ENCODE data around the gene ST8SIA3.

DNA sequence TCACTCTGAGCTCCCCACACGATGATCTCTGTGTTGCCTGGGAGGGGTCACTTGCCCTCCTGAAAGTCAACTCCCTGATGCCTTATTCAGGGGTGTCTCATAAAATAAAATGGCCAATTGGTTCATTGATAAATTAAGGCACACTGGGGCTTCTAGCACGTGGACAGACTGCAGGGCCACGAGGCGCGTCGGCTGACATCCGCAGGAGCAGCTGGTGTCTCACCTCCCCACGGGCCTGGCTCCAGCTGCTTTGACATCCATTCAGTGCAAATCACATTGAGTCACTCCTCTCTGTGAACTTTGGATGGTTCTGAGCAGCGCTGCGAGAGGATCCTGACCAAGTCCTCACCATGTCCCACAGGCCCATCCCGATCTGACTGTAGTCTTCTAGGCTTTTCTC lies 4.6 kb upstream of the ST8SIA3 start:
- TF ChIP-seq, protein P1, sequence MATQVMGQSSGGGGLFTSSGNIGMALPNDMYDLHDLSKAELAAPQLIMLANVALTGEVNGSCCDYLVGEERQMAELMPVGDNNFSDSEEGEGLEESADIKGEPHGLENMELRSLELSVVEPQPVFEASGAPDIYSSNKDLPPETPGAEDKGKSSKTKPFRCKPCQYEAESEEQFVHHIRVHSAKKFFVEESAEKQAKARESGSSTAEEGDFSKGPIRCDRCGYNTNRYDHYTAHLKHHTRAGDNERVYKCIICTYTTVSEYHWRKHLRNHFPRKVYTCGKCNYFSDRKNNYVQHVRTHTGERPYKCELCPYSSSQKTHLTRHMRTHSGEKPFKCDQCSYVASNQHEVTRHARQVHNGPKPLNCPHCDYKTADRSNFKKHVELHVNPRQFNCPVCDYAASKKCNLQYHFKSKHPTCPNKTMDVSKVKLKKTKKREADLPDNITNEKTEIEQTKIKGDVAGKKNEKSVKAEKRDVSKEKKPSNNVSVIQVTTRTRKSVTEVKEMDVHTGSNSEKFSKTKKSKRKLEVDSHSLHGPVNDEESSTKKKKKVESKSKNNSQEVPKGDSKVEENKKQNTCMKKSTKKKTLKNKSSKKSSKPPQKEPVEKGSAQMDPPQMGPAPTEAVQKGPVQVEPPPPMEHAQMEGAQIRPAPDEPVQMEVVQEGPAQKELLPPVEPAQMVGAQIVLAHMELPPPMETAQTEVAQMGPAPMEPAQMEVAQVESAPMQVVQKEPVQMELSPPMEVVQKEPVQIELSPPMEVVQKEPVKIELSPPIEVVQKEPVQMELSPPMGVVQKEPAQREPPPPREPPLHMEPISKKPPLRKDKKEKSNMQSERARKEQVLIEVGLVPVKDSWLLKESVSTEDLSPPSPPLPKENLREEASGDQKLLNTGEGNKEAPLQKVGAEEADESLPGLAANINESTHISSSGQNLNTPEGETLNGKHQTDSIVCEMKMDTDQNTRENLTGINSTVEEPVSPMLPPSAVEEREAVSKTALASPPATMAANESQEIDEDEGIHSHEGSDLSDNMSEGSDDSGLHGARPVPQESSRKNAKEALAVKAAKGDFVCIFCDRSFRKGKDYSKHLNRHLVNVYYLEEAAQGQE (IDR thresholded peaks at IDR 0.05; ENCODE audit: insufficient read depth in 1 of 2, low read depth in 2 of 2, low read length in 2 of 2): no peak
- TF ChIP-seq SIN3A (IDR thresholded peaks at IDR 0.05; ENCODE audit: borderline replicate concordance, insufficient read depth, low read length) (no peak), POLR2AphosphoS5 (IDR thresholded peaks at IDR 0.05; ENCODE audit: low read depth, low read length) (no peak)

All from PFSK-1 (cell line).